Aorta (tissue), 5 donors: ENCODE data around the gene NF1. TPM values are rescaled to one million over a fixed set of nuclear protein-coding genes. Genes with fewer than 3 reads are reported as not detected.

ENCODE experiments used
- ATAC-seq: fragments of 200-7000 bp; cut with Tn5 transposase; one replicate; pipeline ENCODE4 v1.9.1; 2022; ENCODE audit warnings: moderate library complexity; ENCODE audit not compliant: low FRiP score
- DNase-seq, 2 donors: peaks; one replicate each; pipeline ENCODE4 v3.0.0-alpha.2; 2020
- H3K27ac ChIP-seq, 2 donors: one replicate each; pipeline ENCODE4 v1.5.1; 2013; ENCODE audit warnings: low read length in 2 of 2, mild to moderate bottlenecking in 2 of 2, moderate library complexity in 2 of 2, control low read depth in 1 of 2, inconsistent platforms in 1 of 2, low read depth in 1 of 2
- H3K27me3 ChIP-seq, 2 donors: one replicate each; pipeline ENCODE4 v1.6.1; 2013; ENCODE audit warnings: control low read depth in 1 of 2, low read length in 1 of 2, mild to moderate bottlenecking in 1 of 2, moderate library complexity in 1 of 2; ENCODE audit not compliant: insufficient read depth in 2 of 2, control insufficient read depth in 1 of 2
- H3K36me3 ChIP-seq, 2 donors: one replicate each; pipeline ENCODE4 v1.6.1; 2013; ENCODE audit warnings: control low read depth in 1 of 2, low read length in 1 of 2, mild to moderate bottlenecking in 1 of 2; ENCODE audit not compliant: insufficient read depth in 2 of 2, control insufficient read depth in 1 of 2
- H3K4me1 ChIP-seq, 2 donors: one replicate each; pipeline ENCODE4 v1.6.1; 2013; ENCODE audit warnings: low read length in 2 of 2, control low read depth in 1 of 2, mild to moderate bottlenecking in 1 of 2, moderate library complexity in 1 of 2; ENCODE audit not compliant: insufficient read depth in 2 of 2, control insufficient read depth in 1 of 2
- H3K4me3 ChIP-seq, 2 donors: one replicate each; pipeline ENCODE4 v1.5.1; 2013; ENCODE audit warnings: low read length in 2 of 2, control low read depth in 1 of 2, mild to moderate bottlenecking in 1 of 2
- H3K9me3 ChIP-seq: one replicate; pipeline ENCODE4 v1.6.1; 2013; ENCODE audit warnings: mild to moderate bottlenecking, low read length; ENCODE audit not compliant: control insufficient read depth
- WGBS, 2 donors: extraction: QIAGEN DNeasy Blood & Tissue Kit; methylation state at CpG; one replicate each; pipeline ENCODE4 v1.1.7; 2013; 5-methylcytosine and 5-hydroxymethylcytosine counted together
- intact Hi-C, 2 donors: fragments of 100-400 bp; cut with DNase I; formaldehyde crosslinking; loops; one replicate each; pipeline versions ENCODE4 v1.14.2 to v1.15.0; 2022
- polyA plus RNA-seq, 2 donors: library from polyadenylated mRNA; stranded (reverse); fragments of 200-250 nt; gene quantifications; one replicate each; pipeline ENCODE4 v1.2.3, GENCODE V29; 2013
- total RNA-seq, 2 donors: library from RNA; stranded (reverse); fragmentation: NEBNext Ultra II Directional; extraction: Animal tissue kit (Norgen Biotek cat#: 25700); gene quantifications; one replicate each; pipeline ENCODE4 v1.2.1, GENCODE V29; 2021
- donor health status: healthy with polysubstance abuse.
- donor health status: Bipolar disorder and iron deficiency.
- donor health status: DM: no; HTN: no; CAD: no.
- donor health status: DM: no; HTN: no; CAD: no.
- donor health status: DM: yes; HTN: yes; CAD: no.

The NF1 gene
- total and polyA plus RNA-seq, 4 donors: 4.1 to 93.9 (median 45.0) TPM

DNA sequence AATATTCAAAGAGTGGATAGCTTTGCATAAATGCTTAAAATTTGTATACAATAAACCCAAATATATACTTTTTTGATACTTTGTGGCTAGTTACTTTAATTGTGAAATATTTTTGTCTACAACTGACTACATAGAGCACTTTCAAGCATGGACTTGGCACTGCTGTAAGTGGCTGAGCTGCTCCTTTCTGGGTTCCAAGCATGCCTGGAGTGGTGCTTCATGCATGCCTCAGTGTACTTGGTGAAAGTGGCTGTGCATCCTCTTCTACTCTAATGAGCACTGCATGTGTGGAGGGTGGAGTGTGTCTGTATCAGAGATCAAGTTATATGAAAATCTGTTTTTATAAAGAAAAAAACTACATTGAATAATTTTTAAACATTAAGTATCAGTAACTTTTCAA, 108.2 kb downstream of the NF1 start:
- Histone ChIP-seq H3K4me1 (no peaks in the 10 kb centered on the region), H3K4me3 (no peak overlapping the region), H3K27me3 (no peaks in the 10 kb centered on the region), H3K36me3 (no peaks in the 10 kb centered on the region), H3K9me3 (no peaks in the 10 kb centered on the region), H3K27ac (no peak overlapping the region)
- DNase-seq (no peak), ATAC-seq (no peak)
- intact Hi-C loops: no loop called here

DNA sequence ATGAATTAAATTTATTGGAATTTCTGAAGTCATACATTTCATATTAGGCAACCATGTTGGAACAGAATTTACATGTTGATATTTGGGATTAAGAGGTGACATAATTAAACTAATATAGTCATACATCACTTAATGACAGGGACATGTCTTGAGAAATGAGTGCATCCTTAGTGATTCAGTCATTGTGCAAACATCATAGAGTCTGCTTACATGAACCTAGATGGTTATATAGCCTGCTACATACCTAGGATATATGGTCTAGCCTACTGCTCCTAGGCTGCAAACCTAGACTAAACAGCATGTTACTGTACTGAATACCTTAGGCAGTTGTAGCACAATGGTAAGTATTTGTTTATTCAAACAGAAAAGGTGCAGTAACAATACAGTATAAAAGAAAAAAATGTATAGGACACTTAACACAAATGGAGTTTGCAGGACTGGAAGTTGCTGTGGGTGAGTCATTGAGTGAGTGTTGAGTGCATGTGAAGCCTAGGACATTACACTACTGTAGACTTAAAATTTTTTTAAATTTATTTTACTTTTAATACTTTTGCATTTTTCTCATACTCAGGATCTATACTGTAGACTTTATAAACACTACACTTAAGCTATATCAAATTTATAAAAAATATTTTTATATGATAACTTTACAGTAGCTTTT, 116.7 kb downstream of the NF1 start:
- no peaks in the 10 kb centered on the region for H3K36me3 ChIP-seq
- no peak overlapping the region for H3K27ac ChIP-seq
- no peaks in the 10 kb centered on the region for H3K4me1 ChIP-seq
- DNase-seq: no peak
- H3K4me3 ChIP-seq: no peak overlapping the region
- no peaks in the 10 kb centered on the region for H3K27me3 ChIP-seq
- ATAC-seq: no peak
- intact Hi-C loops: loop anchor here (10.0 kb wide), 2 partner anchors 117 to 307 kb away; partner anchors contain the start of genes NF1 (in 1 of the 2) and TEFM (in 1 of the 2)
- H3K9me3 ChIP-seq: no peaks in the 10 kb centered on the region

DNA sequence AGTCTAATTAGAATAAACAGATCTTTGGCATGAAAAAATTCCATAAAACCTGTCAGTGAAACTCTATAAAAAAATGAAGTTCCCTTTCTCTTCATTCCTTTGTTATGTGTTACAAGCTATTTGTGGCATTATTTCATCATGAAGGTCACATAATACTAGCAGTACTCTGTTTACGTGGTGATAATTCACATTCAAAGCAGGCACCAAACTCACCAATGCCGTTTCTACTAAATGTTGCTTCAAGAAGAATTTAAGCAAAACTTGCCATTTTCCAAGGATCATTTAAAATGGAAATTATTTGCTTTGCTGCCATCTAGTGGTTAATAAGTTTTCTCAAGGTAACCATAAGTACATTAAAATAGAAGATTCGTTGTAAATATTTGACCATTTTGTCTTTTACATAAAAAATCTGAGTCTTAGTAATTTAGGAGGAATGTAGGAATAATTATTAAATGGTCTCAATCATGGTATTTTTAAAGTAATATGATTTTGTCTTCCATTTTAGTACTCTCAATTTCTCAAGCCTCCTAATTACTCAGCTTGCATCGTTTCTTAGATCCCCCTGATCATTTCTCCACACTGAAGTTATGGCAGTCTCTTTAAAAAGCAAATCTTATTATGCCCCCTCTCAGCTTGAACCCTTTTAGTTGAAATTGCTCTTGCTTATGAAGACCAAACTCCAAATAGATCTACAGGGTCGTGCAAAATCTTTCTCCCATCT, 121.4 kb downstream of the NF1 start:
- H3K4me3 ChIP-seq: no peak overlapping the region
- no peak for DNase-seq
- no peaks in the 10 kb centered on the region for H3K27me3 ChIP-seq
- ATAC-seq: no peak
- no peak overlapping the region for H3K27ac ChIP-seq
- 30 to 36% methylated on average over 5 of the region's 5 CpGs for WGBS, 2 donors
- peaks cover 0 to 4% of the 10 kb centered on the region in 2 donors for H3K36me3 ChIP-seq
- intact Hi-C loops: loop anchor here (5.0 to 10.0 kb wide), 3 partner anchors 121 to 311 kb away; partner anchors contain the start of genes NF1 (in 1 of the 2) and TEFM (in 1 of the 2)
- H3K9me3 ChIP-seq: no peaks in the 10 kb centered on the region
- H3K4me1 ChIP-seq: no peaks in the 10 kb centered on the region

DNA sequence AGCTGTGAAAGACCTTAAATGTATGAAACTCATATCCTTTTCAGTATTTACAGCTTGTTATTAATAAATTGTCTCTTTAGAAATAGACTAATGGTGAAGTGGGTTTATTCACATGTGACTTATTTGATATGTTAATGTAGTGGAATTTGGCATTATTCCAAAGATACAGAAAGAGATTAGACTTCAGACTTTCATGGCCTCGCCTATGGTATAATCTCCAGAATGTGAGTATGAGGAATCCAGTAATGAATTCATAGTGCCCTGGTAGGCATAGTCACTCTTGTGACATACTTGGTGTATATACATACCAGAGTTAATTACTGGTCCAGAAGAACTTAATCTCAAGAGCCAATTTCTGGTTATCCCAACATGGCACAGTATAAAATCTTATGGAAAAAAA, 129.6 kb downstream of the NF1 start:
- intact Hi-C loops: no loop called here
- H3K4me3 ChIP-seq: no peak overlapping the region
- 83 to 95% methylated on average over 1 of the region's 1 CpG for WGBS, 2 donors
- no peak for DNase-seq
- no peaks in the 10 kb centered on the region for H3K27me3 ChIP-seq
- no peak overlapping the region for H3K27ac ChIP-seq
- no peaks in the 10 kb centered on the region for H3K9me3 ChIP-seq
- H3K36me3 ChIP-seq: no peaks in the 10 kb centered on the region
- H3K4me1 ChIP-seq: no peaks in the 10 kb centered on the region
- no peak for ATAC-seq

DNA sequence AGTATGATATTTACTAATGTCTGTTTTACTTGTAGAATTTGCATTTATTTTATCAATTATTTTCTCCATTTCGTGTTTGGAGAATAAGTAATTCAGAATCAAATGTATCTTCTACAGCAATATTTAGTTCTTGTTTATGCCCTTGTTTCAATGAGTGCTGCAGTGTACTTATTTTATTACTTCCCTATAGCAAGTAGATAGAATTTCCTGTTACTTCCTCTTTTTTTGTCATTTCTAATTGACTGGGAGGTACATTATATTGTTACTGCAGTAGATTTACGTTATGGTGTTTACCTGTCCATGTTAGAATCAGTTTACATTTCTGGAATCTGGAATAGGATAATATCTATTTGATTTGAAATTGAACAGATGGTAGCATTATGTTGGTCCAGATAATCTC, 131.1 kb downstream of the NF1 start:
- 83 to 87% methylated on average over 2 of the region's 2 CpGs for WGBS, 2 donors
- Histone ChIP-seq H3K9me3 (no peaks in the 10 kb centered on the region), H3K27ac (no peak overlapping the region), H3K4me3 (no peak overlapping the region), H3K36me3 (no peaks in the 10 kb centered on the region), H3K4me1 (no peaks in the 10 kb centered on the region), H3K27me3 (no peaks in the 10 kb centered on the region)
- DNase-seq (no peak), ATAC-seq (no peak)
- intact Hi-C loops: no loop called here

DNA sequence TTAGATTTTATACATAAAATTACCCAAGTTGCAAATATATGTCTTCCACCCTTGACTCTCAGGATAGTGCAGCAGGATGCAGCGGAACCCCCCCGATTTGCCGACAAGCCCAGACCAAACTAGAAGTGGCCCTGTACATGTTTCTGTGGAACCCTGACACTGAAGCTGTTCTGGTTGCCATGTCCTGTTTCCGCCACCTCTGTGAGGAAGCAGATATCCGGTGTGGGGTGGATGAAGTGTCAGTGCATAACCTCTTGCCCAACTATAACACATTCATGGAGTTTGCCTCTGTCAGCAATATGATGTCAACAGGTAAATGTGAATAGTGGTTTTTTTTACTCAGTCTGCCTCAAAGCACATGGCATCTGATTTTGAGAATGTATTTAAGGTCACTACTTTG, 131.6 kb downstream of the NF1 start:
- no peak for ATAC-seq
- H3K9me3 ChIP-seq: no peaks in the 10 kb centered on the region
- 82 to 92% methylated on average over 5 of the region's 5 CpGs for WGBS, 2 donors
- intact Hi-C loops: no loop called here
- no peaks in the 10 kb centered on the region for H3K36me3 ChIP-seq
- no peaks in the 10 kb centered on the region for H3K27me3 ChIP-seq
- no peak for DNase-seq
- H3K27ac ChIP-seq: no peak overlapping the region
- H3K4me3 ChIP-seq: no peak overlapping the region
- no peaks in the 10 kb centered on the region for H3K4me1 ChIP-seq

DNA sequence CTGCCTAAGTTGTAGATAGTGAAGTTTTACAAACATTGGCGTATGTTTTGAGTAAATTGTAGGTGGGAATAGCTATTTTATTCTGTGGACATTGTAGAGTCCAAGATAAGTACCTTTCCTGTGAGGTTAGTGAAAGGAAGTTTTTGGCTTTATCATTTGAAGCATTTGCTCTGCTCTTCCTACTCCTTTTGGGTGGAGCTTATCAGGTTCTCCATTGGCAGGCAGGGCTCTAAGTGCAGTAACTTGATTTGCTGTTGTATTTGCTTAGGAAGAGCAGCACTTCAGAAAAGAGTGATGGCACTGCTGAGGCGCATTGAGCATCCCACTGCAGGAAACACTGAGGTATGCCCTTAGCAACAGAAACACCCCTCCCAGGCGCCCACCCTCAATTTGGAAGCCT, 132.2 kb downstream of the NF1 start:
- Histone ChIP-seq H3K27ac (no peak overlapping the region), H3K27me3 (no peaks in the 10 kb centered on the region), H3K4me1 (no peaks in the 10 kb centered on the region), H3K36me3 (no peaks in the 10 kb centered on the region), H3K9me3 (no peaks in the 10 kb centered on the region), H3K4me3 (no peak overlapping the region)
- DNase-seq (no peak), ATAC-seq (no peak)
- 96 to 98% methylated on average over 3 of the region's 3 CpGs for WGBS, 2 donors
- intact Hi-C loops: no loop called here

DNA sequence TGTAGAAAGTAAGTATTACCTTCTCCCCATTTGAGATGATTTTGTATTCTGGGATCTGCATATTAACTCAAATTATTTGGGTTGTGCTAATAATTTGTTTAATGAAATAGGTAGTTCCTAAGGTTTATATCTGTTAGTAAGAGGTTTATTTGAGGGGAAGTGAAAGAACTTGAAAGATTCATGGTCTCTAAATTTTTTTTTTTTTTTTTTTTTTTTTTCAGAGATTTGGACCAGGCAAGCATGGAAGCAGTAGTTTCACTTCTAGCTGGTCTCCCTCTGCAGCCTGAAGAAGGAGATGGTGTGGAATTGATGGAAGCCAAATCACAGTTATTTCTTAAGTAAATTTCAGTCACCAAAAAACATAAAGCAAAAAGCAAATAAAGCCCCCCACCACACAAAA, 137.1 kb downstream of the NF1 start:
- no peak for ATAC-seq
- H3K36me3 ChIP-seq: peaks cover 0 to 3% of the 10 kb centered on the region in 2 donors
- no peaks in the 10 kb centered on the region for H3K27me3 ChIP-seq

DNA sequence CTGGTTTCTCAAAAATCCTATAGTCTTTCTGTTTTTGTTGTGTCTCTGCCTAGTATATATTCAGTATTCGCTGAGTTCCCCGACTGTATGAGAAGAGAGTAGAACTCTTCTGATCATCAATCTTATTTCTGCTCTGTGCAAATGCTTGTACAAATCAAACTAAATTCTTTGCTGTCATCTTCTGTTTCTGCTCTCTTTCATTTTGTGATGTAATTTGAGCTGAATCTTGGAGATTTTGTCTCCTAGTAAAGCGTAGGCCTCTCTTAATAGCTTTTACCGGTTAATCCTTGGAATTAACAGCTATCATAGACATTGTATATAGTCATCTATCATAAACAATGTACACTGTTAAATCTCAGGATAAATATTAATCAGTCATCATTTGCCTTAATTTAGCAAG, 140.3 kb downstream of the NF1 start:
- Histone ChIP-seq H3K9me3 (no peaks in the 10 kb centered on the region), H3K27ac (no peak overlapping the region), H3K4me3 (no peak overlapping the region), H3K27me3 (no peaks in the 10 kb centered on the region), H3K4me1 (no peaks in the 10 kb centered on the region), H3K36me3 (peaks cover 0 to 3% of the 10 kb centered on the region in 2 donors)
- 74 to 78% methylated on average over 4 of the region's 4 CpGs for WGBS, 2 donors
- intact Hi-C loops: no loop called here
- DNase-seq (no peak), ATAC-seq (no peak)

More for the DNA sequence above, 137.1 kb downstream of the NF1 start:
- H3K4me3 ChIP-seq: no peak overlapping the region
- intact Hi-C loops: no loop called here
- H3K27ac ChIP-seq: no peak overlapping the region
- no peak for DNase-seq
- no peaks in the 10 kb centered on the region for H3K4me1 ChIP-seq
- H3K9me3 ChIP-seq: no peaks in the 10 kb centered on the region
